Measurements from ENCODE around the gene WDR45. TPM values are rescaled to one million over a fixed set of nuclear protein-coding genes. Genes with fewer than 3 reads are reported as not detected.

Gene WDR45
- total and polyA plus RNA-seq, 2 of the 4 experiments (the other 2 are of a cell fraction) = 40.7 to 67.4 TPM

GRCh38 chrX:49110417-49110816 is 30.7 kb upstream of the WDR45 start:
- ChIA-PET POLR2A (ENCODE audit: unreplicated experiment) (no interaction called here), CTCF (no interaction called here)
- Histone ChIP-seq H3K9me3 (ENCODE audit: control insufficient read depth, insufficient read depth, low read length) (no peaks in the 10 kb centered on the region), H3K23ac (ENCODE audit: low read depth, low read length) (no peak overlapping the region), H3K4me2 (ENCODE audit: low read depth, low read length) (no peak overlapping the region), H3K36me3 (ENCODE audit: control insufficient read depth, insufficient read depth, low read length) (peaks cover 6% of the 10 kb centered on the region; the same call in 1 of the 2 replicates), H2AFZ (replicated peaks; ENCODE audit: low read length, poor library complexity) (no peak overlapping the region), H4K5ac (ENCODE audit: low read depth, low read length) (no peak overlapping the region), H2BK5ac (ENCODE audit: low read depth, low read length, poor library complexity, severe bottlenecking) (no peak overlapping the region), H4K91ac (ENCODE audit: insufficient read depth, low read depth, low read length) (no peak overlapping the region), H3K79me1 (ENCODE audit: low read depth in 1 of 2, low read length in 2 of 2) (no peaks in the 10 kb centered on the region), H3K4ac (ENCODE audit: low read depth, low read length) (no peak overlapping the region), H3K56ac (ENCODE audit: extremely low read depth, insufficient read depth, low read length) (no peak overlapping the region), H2AK9ac (replicated peaks; ENCODE audit: low read depth, low read length, poor library complexity) (no peak overlapping the region), H3K9ac (ENCODE audit: low read depth, low read length) (no peak overlapping the region), H3K27me3 (ENCODE audit: control insufficient read depth, insufficient read depth, low read length) (no peaks in the 10 kb centered on the region), H4K8ac (ENCODE audit: low read depth in 2 of 2, low read length in 2 of 2) (no peak overlapping the region), H3K4me1 (ENCODE audit: control insufficient read depth, insufficient read depth, low read length) (no peaks in the 10 kb centered on the region), H3K9me1 (ENCODE audit: insufficient read depth, low read length) (no peaks in the 10 kb centered on the region), H3K14ac (replicated peaks; ENCODE audit: low read depth, low read length) (no peak overlapping the region), H2AK5ac (ENCODE audit: low read depth, low read length) (no peak overlapping the region), H2BK15ac (ENCODE audit: low read depth, low read length) (no peak overlapping the region), H2BK120ac (ENCODE audit: low read depth, low read length) (no peak overlapping the region), H4K20me1 (ENCODE audit: insufficient read depth, low read length) (no peaks in the 10 kb centered on the region), H3K18ac (ENCODE audit: low read depth, low read length) (no peak overlapping the region), H3K4me3 (ENCODE audit: insufficient read depth, low read depth, low read length) (no peak overlapping the region), H2BK20ac (ENCODE audit: low read depth, low read length) (no peak overlapping the region), H3K27ac (ENCODE audit: insufficient read depth, low read length) (no peak overlapping the region)
- ATAC-seq (ENCODE audit: low read depth) (no peak), DNase-seq (no peak)
- in situ Hi-C loops (cut with MboI; ENCODE audit: low sequenced_read_pairs) = no loop called here
- 100% methylated on average over 1 of the region's 3 CpGs; no CpG with 5 or more reads in 1 of the 2 experiments for WGBS, 2 experiments (ENCODE audit: extremely low coverage in 2 of 2, insufficient read length in 1 of 2)
- dilution Hi-C loops (cut with HindIII; ENCODE audit: low sequenced_read_pairs, unreplicated experiment) = no loop called here
- intact Hi-C loops (cut with micrococcal nuclease) = no loop called here
- no peak for TF ChIP-seq USF2 (IDR thresholded peaks at IDR 0.05; ENCODE audit: low read depth, low read length)
- no peak for TF ChIP-seq CTCF (conservative IDR thresholded peaks at IDR 0.05; ENCODE audit: low read depth, low read length)
- no peak for TF ChIP-seq POLR2A (IDR thresholded peaks at IDR 0.05; ENCODE audit: low read depth, low read length)
- TF ChIP-seq ELK1 (IDR thresholded peaks at IDR 0.05; ENCODE audit: borderline replicate concordance, low read depth, low read length) = no peak
- no peak for TF ChIP-seq SMC3 (IDR thresholded peaks at IDR 0.05; ENCODE audit: low read depth, low read length)
- no peak for TF ChIP-seq RCOR1 (IDR thresholded peaks at IDR 0.05; ENCODE audit: insufficient replicate concordance, low read length)
- no peak for TF ChIP-seq MAFK (IDR thresholded peaks at IDR 0.05; ENCODE audit: low read depth, low read length)
- TF ChIP-seq RAD21 (IDR thresholded peaks at IDR 0.05; ENCODE audit: low read length) = no peak
- no peak for TF ChIP-seq FOS (IDR thresholded peaks at IDR 0.05; ENCODE audit: low read depth, low read length)
- TF ChIP-seq CEBPB (IDR thresholded peaks at IDR 0.05; ENCODE audit: low read depth, low read length) = no peak
- BruUV-seq (replicated peaks) = no TSS peak

All from IMR-90 (cell line).